Measurements from ENCODE around the gene CYP24A1. TPM values are rescaled to one million over a fixed set of nuclear protein-coding genes. Genes with fewer than 3 reads are reported as not detected.

Gene CYP24A1
- total RNA-seq, 4 donors from 2014 or later = 0.69 TPM; not detected in 3

DNA sequence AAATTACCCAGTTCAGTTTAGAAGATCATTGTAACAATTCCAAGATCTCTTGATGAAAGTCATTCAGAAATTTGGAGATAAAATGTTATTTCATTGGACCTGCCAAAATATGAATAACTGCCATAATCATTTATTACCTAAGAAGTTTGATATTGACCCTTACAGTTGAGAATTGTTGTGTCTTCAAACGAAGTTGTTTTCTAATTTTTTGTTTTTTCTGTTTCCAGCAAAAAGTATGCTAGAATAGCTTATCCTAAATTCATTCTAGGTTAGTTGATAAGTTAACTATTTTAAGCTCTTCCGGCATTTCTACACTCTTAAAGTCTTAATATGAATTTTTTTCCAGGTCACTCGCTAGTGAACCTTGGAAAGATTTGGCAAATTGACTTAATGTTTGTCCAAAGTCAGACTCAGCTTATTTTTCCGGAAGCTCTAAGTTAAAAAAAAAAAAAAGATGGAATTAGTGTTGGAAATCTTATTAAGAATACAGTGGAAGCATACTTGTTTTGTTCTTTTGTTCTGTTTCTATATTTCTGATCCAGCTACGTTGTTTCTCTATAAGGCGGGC, 28.9 kb downstream of the CYP24A1 start:
- Histone ChIP-seq H3K9me3 (peaks cover 0 to 8% (median 0%) of the 10 kb centered on the region in 3 donors), H3K27ac (no peak overlapping the region), H3K4me3 (no peak overlapping the region), H3K36me3 (no peaks in the 10 kb centered on the region), H3K4me1 (no peaks in the 10 kb centered on the region), H3K27me3 (peaks cover 11% of the 10 kb centered on the region)
- TF ChIP-seq, protein P1, sequence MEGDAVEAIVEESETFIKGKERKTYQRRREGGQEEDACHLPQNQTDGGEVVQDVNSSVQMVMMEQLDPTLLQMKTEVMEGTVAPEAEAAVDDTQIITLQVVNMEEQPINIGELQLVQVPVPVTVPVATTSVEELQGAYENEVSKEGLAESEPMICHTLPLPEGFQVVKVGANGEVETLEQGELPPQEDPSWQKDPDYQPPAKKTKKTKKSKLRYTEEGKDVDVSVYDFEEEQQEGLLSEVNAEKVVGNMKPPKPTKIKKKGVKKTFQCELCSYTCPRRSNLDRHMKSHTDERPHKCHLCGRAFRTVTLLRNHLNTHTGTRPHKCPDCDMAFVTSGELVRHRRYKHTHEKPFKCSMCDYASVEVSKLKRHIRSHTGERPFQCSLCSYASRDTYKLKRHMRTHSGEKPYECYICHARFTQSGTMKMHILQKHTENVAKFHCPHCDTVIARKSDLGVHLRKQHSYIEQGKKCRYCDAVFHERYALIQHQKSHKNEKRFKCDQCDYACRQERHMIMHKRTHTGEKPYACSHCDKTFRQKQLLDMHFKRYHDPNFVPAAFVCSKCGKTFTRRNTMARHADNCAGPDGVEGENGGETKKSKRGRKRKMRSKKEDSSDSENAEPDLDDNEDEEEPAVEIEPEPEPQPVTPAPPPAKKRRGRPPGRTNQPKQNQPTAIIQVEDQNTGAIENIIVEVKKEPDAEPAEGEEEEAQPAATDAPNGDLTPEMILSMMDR (IDR thresholded peaks at IDR 0.05) = no peak
- TF ChIP-seq EP300 (IDR thresholded peaks at IDR 0.05) (no peak), POLR2A (IDR thresholded peaks at IDR 0.05) (no peak), POLR2AphosphoS5 (IDR thresholded peaks at IDR 0.05) (no peak)
- 73 to 89% methylated on average over 6 of the region's 6 CpGs for WGBS, 2 donors (ENCODE audit: low coverage in 1 of 2)
- ATAC-seq = no peak

DNA sequence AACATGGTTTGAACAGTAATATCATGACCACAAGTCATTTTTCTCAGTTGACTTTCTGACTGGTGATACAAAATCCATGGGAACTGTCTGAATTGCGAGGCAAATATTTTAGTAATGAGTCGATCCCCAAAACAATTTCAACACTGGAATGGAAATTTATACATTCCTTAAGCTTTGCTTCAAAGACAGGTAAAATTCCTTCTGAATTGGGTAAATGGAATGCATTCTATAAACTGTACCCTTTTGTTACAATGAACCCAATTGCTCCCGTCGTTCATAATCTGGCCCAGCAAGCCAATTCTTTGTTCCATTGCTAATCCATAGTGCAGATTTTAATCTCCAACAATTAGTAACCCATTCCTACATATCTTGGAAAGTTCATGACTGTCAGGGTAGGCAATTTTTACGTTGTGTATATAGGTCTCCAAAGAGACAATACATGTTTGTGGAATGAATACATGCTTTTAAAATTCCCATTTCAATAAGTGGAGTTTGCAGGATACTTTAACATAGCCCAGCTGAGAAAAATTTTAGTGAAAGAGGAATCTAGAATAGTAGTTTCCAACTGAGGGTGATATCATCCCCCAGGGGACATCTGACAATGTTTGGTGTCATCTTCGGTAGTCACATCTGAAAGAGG, 32.7 kb downstream of the CYP24A1 start:
- TF ChIP-seq EP300 (IDR thresholded peaks at IDR 0.05) (no peak), POLR2AphosphoS5 (IDR thresholded peaks at IDR 0.05) (no peak), POLR2A (IDR thresholded peaks at IDR 0.05) (no peak)
- TF ChIP-seq, protein P1 (IDR thresholded peaks at IDR 0.05) = no peak
- no peaks in the 10 kb centered on the region for H3K4me1 ChIP-seq
- H3K36me3 ChIP-seq = no peaks in the 10 kb centered on the region
- no peak for ATAC-seq
- H3K9me3 ChIP-seq = peaks cover 0 to 8% (median 0%) of the 10 kb centered on the region in 3 donors
- 72 to 75% methylated on average over 5 to 6 of the region's 6 CpGs for WGBS, 2 donors (ENCODE audit: low coverage in 1 of 2)
- H3K27me3 ChIP-seq = peaks cover 15% of the 10 kb centered on the region
- no peak overlapping the region for H3K27ac ChIP-seq
- H3K4me3 ChIP-seq = no peak overlapping the region

DNA sequence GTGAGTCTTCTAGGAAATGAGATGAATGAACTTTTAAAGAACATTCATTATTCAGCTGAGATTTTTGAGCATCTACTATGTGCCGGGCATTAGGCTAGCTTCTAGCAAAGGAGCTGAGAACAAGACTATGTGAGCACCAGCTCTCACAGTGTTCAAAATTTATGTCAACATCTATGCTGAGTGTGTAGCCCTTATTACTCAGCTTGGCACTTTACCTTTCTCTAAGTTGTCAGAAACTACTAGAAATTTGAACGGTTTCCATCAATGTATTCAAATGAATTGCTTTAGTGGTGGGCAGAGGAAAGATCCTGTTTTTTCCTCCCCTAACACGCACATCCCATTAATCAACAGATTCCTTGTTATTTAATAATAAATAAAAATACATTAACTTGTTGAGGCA, 33.3 kb downstream of the CYP24A1 start:
- Histone ChIP-seq H3K4me1 (no peaks in the 10 kb centered on the region), H3K4me3 (no peak overlapping the region), H3K27me3 (peaks cover 21% of the 10 kb centered on the region), H3K27ac (no peak overlapping the region), H3K36me3 (no peaks in the 10 kb centered on the region), H3K9me3 (peaks cover 0 to 8% (median 0%) of the 10 kb centered on the region in 3 donors)
- TF ChIP-seq POLR2AphosphoS5 (IDR thresholded peaks at IDR 0.05) (no peak), EP300 (IDR thresholded peaks at IDR 0.05) (no peak)
- TF ChIP-seq, protein P1 (IDR thresholded peaks at IDR 0.05) = no peak
- no peak for ATAC-seq
- 93 to 94% methylated on average over 3 of the region's 3 CpGs for WGBS, 2 donors (ENCODE audit: low coverage in 1 of 2)

DNA sequence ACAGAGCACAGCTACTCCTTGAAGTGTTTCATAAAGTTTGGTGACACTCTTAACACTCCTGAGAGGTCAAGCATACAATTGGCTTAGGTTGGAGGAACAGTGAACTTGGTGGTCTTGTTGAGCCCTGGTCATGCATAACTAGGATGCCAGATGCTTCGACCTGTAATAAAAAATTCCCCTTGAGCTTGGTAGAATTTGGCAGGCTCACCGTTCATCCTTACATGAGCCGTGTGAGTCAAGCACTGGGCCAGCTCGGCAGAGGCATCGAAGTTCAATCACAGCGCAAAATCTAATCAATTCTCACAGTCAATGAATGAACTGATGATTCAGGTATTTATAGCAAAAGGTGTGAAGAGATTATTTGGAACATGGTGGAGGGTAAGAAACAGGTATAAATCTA, 33.7 kb downstream of the CYP24A1 start:
- no peak for TF ChIP-seq POLR2AphosphoS5 (IDR thresholded peaks at IDR 0.05)
- TF ChIP-seq POLR2A (IDR thresholded peaks at IDR 0.05) = no peak
- TF ChIP-seq EP300 (IDR thresholded peaks at IDR 0.05) = no peak
- TF ChIP-seq, protein P1 (IDR thresholded peaks at IDR 0.05) = no peak
- no peaks in the 10 kb centered on the region for H3K4me1 ChIP-seq
- no peak overlapping the region for H3K4me3 ChIP-seq
- peaks cover 25% of the 10 kb centered on the region for H3K27me3 ChIP-seq
- H3K9me3 ChIP-seq = peaks cover 0 to 8% (median 0%) of the 10 kb centered on the region in 3 donors
- H3K27ac ChIP-seq = no peak overlapping the region
- no peaks in the 10 kb centered on the region for H3K36me3 ChIP-seq
- 90 to 93% methylated on average over 4 to 6 of the region's 6 CpGs for WGBS, 2 donors (ENCODE audit: low coverage in 1 of 2)
- no peak for ATAC-seq

DNA sequence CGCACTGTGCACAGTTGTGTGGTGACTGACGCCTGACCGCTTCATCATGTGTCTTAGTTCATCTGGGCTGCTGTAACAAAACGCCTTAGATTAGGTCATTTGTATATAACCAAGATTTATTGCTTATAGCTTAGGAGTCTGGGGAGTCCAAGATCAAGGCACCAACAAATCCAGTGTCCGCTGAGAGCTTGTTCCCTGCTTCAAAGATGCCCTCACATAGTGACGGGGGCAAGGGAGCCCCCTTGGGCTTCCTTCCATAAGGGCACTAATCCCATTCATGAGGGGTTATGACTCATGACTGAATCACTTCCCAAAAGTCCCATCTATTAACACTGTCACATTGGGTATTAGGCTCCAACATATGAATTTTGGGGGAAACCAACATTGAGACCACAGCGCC, 34.6 kb downstream of the CYP24A1 start:
- H3K27me3 ChIP-seq = peaks cover 25% of the 10 kb centered on the region
- no peak overlapping the region for H3K4me3 ChIP-seq
- no peak overlapping the region for H3K27ac ChIP-seq
- no peak for TF ChIP-seq EP300 (IDR thresholded peaks at IDR 0.05)
- no peak for TF ChIP-seq POLR2AphosphoS5 (IDR thresholded peaks at IDR 0.05)
- TF ChIP-seq POLR2A (IDR thresholded peaks at IDR 0.05) = no peak
- TF ChIP-seq, protein P1 (IDR thresholded peaks at IDR 0.05) = no peak
- H3K9me3 ChIP-seq = peaks cover 0 to 8% (median 0%) of the 10 kb centered on the region in 3 donors
- H3K4me1 ChIP-seq = no peaks in the 10 kb centered on the region
- H3K36me3 ChIP-seq = no peaks in the 10 kb centered on the region
- WGBS, 2 donors (ENCODE audit: low coverage in 1 of 2) = 75 to 84% methylated on average over 6 of the region's 7 CpGs
- ATAC-seq = no peak

Measured in gastroesophageal sphincter (tissue), 4 donors.